ENCODE data around the gene CLEC17A. TPM values are rescaled to one million over a fixed set of nuclear protein-coding genes. Genes with fewer than 3 reads are reported as not detected.

The CLEC17A gene
- total and polyA plus RNA-seq, 2 experiments from 2014 or later, result not detected

DNA sequence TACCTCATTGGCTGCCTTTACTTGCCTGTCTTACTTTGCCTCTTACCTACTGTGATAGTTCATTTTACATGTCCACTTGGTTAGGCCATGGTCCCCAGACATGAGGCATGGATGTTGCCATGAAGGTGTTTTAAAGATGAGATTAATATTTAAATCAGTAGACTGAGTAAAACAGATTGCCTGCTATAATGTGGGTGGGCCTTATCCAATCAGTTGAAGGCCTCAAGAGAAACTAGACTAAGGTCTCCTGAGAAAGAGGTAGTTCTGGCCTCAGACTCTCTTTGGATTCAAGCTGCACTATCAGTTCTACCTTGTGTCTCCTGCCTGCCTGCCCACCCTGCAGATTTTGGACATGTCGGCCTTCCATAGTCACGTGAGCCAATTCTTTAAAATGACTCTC is 65.6 kb downstream of the CLEC17A start:
- Histone ChIP-seq H3K9me3 (ENCODE audit: low read depth) (no peaks in the 10 kb centered on the region), H3K27me3 (no peaks in the 10 kb centered on the region), H3K4me1 (ENCODE audit: low read depth) (no peaks in the 10 kb centered on the region), H3K4me3 (no peak overlapping the region), H3K36me3 (no peaks in the 10 kb centered on the region), H3K27ac (no peak overlapping the region)
- TF ChIP-seq, protein P1, sequence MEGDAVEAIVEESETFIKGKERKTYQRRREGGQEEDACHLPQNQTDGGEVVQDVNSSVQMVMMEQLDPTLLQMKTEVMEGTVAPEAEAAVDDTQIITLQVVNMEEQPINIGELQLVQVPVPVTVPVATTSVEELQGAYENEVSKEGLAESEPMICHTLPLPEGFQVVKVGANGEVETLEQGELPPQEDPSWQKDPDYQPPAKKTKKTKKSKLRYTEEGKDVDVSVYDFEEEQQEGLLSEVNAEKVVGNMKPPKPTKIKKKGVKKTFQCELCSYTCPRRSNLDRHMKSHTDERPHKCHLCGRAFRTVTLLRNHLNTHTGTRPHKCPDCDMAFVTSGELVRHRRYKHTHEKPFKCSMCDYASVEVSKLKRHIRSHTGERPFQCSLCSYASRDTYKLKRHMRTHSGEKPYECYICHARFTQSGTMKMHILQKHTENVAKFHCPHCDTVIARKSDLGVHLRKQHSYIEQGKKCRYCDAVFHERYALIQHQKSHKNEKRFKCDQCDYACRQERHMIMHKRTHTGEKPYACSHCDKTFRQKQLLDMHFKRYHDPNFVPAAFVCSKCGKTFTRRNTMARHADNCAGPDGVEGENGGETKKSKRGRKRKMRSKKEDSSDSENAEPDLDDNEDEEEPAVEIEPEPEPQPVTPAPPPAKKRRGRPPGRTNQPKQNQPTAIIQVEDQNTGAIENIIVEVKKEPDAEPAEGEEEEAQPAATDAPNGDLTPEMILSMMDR (IDR thresholded peaks at IDR 0.05; ENCODE audit: low read depth, low read length), result no peak
- no peak for DNase-seq (ENCODE audit: low read depth in 1 of 2, low spot score in 1 of 2)

DNA sequence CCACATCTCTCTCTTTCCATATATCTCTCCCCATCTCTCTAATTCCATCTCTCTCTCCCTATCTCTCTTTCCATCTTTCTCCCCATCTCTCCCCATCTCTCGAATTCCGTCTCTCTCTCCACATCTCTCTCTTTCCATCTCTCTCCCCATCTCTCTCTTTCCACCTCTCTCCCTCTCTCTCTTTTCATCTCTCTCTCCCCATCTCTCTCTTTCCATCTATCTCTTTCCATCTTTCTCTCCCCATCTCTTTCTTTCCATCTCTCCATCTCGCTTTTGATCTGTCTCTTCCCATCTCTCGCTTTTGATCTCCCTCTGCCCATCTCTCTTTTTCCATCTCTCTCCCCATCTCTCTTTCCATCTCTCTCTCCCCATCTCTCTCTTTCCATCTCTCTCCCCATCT is 66.1 kb downstream of the CLEC17A start:
- Histone ChIP-seq H3K4me1 (ENCODE audit: low read depth) (no peaks in the 10 kb centered on the region), H3K36me3 (no peaks in the 10 kb centered on the region), H3K9me3 (ENCODE audit: low read depth) (no peaks in the 10 kb centered on the region), H3K27ac (no peak overlapping the region), H3K27me3 (no peaks in the 10 kb centered on the region), H3K4me3 (no peak overlapping the region)
- DNase-seq (ENCODE audit: low read depth in 1 of 2, low spot score in 1 of 2), result no peak
- TF ChIP-seq, protein P1 (IDR thresholded peaks at IDR 0.05; ENCODE audit: low read depth, low read length), result no peak

DNA sequence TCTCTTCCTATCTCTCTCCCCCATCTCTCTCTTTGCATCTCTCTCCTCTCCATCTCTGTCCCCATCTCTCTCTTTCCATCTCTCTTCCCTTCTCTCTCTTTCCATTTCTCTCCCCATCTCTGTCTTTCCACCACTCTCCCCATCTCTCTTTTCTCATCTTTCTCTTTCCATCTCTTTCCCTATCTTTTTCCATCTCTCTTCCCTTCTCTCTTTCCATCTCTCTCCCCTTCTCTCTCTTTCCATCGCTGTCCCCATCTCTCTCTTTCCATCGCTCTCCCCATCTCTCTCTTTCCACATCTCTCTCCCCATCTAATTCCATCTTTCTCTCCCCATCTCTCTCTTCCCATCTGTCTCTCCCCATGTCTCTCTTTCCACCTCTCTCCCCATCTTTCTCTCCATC is 67.3 kb downstream of the CLEC17A start:
- Histone ChIP-seq H3K27ac (no peak overlapping the region), H3K36me3 (no peaks in the 10 kb centered on the region), H3K27me3 (no peaks in the 10 kb centered on the region), H3K4me3 (no peak overlapping the region), H3K9me3 (ENCODE audit: low read depth) (no peaks in the 10 kb centered on the region), H3K4me1 (ENCODE audit: low read depth) (no peaks in the 10 kb centered on the region)
- TF ChIP-seq, protein P1 (IDR thresholded peaks at IDR 0.05; ENCODE audit: low read depth, low read length), result no peak
- no peak for DNase-seq (ENCODE audit: low read depth in 1 of 2, low spot score in 1 of 2)

DNA sequence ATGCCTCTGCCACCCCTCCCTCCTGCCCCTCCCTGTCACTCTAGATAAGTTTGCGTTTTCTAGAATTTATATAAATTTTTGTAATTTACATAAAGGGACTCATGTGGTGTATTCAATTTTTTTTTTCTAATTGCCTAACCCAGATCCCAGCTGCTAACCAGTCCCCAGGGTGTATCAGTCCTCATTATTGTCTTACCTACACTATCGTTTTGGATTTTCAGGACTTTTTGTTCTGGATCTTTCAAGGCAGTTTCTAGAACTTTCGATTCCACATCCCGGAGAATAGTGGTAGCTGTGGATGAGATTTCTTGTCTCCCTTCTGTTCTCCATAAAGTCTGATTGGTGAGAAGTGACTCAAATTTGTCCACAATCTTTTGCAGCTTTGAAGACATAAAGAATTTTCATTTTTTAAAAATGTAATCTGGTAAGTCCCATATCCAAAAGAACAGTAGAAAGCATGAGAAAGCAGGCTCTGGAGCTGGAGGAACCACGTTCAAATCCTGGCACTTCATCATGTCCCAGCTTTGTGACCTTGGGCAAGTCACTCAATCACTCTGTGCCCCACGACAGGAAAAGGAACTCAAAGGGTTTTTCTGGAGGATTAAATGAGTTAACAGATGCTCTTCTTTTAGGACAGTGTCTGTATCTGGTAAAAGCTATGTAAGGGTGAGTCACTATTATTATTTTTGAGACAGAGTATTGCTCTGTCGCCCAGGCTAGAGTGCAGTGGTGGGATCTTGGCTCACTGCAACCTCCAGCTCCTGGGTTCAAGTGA is 72.1 kb downstream of the CLEC17A start:
- no peak for DNase-seq (ENCODE audit: low read depth in 1 of 2, low spot score in 1 of 2)
- no peaks in the 10 kb centered on the region for H3K27me3 ChIP-seq
- no peaks in the 10 kb centered on the region for H3K36me3 ChIP-seq
- TF ChIP-seq, protein P1 (IDR thresholded peaks at IDR 0.05; ENCODE audit: low read depth, low read length), result no peak
- H3K27ac ChIP-seq, result no peak overlapping the region
- H3K4me1 ChIP-seq (ENCODE audit: low read depth), result no peaks in the 10 kb centered on the region
- no peaks in the 10 kb centered on the region for H3K9me3 ChIP-seq (ENCODE audit: low read depth)
- H3K4me3 ChIP-seq, result no peak overlapping the region

DNA sequence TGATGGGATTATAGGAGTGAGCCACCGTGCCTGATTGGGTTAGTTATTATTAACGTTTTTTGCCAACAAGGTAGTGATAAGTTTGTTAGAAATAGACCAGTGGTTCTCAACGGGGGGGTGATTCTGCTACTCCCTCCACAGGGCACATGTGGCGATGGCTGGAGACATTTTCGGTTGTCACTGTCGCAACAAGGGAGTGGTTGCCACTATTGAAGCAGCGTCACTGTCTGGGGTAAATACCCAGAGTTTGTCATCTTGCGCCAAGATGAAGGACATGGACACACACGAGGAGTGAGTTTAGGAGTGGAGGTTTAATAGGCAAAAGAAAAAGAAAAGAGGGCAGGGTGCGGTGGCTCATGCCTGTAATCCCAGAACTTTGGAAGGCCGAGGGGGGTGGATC is 72.8 kb downstream of the CLEC17A start:
- Histone ChIP-seq H3K36me3 (no peaks in the 10 kb centered on the region), H3K27ac (no peak overlapping the region), H3K4me1 (ENCODE audit: low read depth) (no peaks in the 10 kb centered on the region), H3K9me3 (ENCODE audit: low read depth) (no peaks in the 10 kb centered on the region), H3K4me3 (no peak overlapping the region), H3K27me3 (no peaks in the 10 kb centered on the region)
- TF ChIP-seq, protein P1 (IDR thresholded peaks at IDR 0.05; ENCODE audit: low read depth, low read length), result no peak
- no peak for DNase-seq (ENCODE audit: low read depth in 1 of 2, low spot score in 1 of 2)
